Measurements from ENCODE around the gene GUCY1A1.
A peak's percentile ranks its signal among the peaks of the same experiment; 100 is the strongest.

The GUCY1A1 gene

DNA sequence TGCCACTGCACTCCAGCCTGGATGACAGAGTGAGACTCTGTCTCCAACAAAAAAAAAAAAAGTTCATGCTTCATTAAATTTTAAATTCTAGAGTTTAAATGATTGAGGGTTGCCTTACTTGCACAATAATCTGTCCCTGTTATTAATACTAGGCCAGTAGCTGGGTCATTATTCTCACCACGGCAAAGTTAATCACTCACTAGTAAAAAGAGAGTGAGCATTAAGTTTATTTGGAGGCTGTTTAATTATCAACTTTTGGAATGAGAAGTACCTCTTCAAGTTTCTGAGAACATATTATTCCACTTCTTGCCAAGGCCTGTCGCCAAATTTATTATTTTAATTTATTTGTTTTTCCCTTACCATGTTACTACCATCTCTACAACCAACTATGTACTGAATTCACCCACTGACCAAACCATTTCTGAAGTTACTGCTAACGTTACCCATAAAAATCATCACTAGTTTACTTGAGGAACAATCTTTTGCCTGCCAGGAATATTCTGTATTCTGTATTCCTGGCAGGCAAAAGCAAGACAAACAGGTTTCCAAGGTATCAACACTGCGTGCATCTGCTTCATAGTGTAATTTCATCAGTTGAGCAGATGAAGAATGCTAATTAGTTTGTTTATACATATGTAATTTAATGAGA is 26.5 kb downstream of the GUCY1A1 start:
- DNase-seq (ENCODE audit: low spot score): no peak

- DNase-seq (ENCODE audit: low spot score): no peak
These were observed 27.6 kb downstream of the GUCY1A1 start for GRCh38 chr4:155694100-155694785.

- no peak for DNase-seq (ENCODE audit: low spot score)
These were observed 29.6 kb downstream of the GUCY1A1 start for GRCh38 chr4:155696226-155696625.

GRCh38 chr4:155696726-155697125 is 30.1 kb downstream of the GUCY1A1 start:
- peak; percentile 20 for DNase-seq (ENCODE audit: low spot score)

DNA sequence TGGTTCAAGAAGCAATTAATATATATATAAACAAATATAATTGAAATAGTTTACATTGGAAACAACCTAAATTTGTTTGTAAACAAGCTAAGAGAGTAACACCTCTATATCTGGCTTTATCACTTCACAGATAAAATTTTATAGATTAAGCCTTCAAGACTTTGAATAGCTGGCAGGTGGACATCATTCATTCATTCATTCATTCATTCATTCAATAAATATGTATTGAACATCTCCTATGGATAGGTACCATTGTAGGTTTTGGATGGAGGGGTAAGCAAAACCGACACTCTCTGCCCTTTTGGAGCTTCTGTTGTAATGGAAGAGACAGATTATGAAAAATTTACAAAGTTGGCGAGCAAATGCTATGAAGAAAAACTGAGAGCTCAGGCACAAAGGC is 35.2 kb downstream of the GUCY1A1 start:
- no peak for DNase-seq (ENCODE audit: low spot score)

DNA sequence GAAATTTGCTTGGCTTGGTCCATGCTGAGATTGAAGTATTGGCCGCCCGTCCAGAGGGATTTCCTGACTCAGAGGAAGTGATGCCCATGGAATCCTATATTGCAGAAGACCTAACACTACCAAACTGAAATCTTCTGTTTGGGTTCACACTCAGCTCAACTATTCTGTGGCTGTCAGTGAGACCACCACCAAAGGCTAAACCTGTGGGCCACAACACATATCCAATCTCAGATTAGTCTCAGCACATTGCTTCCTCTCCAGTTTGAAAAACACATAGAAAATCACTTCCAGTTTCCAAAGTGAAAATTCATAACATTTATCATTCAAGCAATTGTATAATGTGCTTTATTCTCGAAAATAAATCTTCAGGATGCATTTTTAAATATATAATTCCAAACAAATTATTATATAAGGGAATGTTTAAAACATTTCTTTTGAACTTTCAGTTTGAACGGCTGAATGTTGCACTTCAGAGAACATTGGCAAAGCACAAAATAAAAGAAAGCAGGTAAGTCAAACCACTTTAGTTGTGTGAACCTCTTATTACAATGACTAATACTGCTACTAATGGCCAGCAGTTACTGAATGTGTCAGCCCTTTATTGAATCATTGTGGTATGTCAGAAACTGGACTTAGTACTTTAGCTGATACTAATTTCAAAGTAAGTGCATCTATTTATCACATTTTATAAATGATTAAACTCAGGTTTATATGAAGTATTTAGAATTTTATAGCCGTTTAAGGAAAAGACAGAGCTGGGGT is 37.0 kb downstream of the GUCY1A1 start:
- DNase-seq (ENCODE audit: low spot score): no peak

DNA sequence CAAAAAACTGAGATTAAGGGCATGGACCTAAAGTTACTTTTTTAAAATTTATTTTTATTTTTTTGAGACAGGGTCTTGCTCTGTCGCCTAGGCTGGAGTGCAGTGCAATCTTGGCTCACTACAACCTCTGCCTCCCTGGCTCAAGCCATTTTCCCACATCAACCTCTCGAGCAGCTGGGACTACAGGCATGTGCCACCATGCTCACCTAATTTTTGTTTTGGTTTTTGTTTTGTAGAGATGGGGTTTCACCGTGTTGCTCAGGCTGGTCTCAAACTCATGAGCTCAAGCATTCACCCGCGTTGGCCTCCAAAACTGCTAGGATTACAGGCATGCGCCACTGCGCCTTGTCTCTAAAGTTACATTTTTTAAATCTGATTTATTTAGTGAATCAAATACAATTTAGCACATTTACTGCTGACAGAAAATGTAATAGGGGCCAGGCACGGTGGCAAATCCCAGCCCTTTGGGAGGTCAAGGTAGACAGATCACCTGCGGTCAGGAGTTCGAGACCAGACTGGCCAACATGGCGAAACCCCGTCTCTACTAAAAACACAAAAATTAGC is 38.3 kb downstream of the GUCY1A1 start:
- no peak for DNase-seq (ENCODE audit: low spot score)

DNA sequence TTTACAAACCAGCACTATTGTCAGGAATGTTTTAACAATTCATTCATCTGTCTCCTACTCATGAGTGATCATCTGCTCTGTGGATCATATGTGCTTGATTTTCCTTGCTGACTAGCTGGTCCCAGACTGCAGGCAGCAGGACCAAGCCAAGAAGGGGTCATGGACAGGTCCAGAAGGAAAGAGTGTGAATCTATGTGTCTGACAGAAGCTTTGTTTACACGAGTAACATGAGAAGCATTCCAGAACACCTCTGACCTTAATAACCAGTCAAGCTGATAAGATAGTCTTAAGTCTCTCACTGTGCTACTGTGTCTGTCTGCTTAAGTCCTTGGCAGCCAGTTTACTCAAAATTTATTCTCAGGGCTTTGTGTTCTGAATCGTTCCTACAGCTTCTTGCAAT is 39.0 kb downstream of the GUCY1A1 start:
- DNase-seq (ENCODE audit: low spot score): no peak

DNA sequence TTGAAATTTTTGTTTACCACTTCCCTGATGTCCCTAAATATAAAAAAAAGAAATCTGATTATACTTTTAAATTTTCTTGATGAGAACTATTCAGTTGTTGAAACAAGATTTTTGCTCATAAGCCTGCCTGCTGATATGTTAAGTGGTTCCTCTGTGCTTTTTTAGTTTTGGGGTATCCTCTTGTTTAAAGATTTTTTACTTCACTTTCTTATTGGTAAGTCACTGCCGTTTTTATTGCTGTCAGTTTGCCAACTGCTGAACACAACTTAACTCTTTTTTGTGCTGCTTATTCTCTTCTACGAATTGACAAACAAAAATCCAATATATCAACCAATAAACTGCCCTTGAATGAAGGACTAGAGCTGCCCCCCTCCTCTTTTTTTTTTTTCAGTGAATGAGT is 39.5 kb downstream of the GUCY1A1 start:
- no peak for DNase-seq (ENCODE audit: low spot score)

DNA sequence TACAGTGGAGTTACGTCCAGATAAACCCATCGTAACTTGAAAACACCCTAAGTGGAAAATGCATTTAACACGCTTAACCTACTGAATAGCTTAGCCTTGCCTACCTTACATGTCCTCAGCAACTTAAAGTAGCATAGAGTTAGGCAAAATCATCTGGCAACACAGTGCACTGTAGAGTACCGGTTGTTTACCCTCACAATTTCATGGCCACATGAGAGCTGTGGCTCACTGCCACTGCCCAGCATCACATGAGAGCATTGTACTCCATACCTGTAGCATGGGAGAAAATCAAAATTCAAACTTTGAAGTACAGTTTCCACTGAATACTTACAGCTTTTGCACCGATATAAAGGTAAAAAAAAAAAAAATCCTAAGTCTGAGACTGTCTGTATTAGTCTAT is 40.6 kb downstream of the GUCY1A1 start:
- DNase-seq (ENCODE audit: low spot score): no peak

DNA sequence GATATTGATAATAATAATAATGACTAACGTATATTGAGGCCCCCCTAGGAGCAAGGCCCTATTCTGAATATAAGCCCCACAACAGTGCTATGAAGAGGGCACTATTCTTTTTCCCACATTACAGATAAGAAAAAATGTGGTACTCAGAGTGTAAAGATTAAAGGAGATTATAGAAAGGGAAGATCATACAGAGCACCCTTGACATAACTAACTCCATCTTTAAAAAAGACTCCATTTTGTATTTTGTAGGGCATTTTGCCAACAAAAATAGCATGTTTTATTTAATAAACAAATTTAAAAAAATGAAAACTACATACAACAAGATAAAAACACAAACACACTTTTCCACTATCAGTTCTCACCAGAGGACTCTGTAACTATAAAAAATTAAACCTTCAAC is 42.1 kb downstream of the GUCY1A1 start:
- no peak for DNase-seq (ENCODE audit: low spot score)

- DNase-seq (ENCODE audit: low spot score): no peak
These were observed 43.3 kb downstream of the GUCY1A1 start for GRCh38 chr4:155709918-155710317.

GRCh38 chr4:155711556-155711955 is 44.9 kb downstream of the GUCY1A1 start:
- DNase-seq (ENCODE audit: low spot score): no peak

DNA sequence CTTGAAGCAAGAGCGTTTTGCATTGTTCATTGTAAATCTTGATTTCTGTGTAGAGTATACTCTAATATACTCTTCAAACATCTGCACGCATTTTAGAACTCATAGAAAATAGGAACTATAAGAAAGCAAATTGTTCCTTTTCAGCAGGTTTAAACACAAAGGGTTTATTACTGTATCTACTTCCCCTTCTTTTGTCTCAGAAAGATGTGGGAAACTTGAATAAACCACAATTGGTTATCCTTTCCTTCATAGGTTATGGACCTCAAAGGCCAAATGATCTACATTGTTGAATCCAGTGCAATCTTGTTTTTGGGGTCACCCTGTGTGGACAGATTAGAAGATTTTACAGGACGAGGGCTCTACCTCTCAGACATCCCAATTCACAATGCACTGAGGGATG is 46.2 kb downstream of the GUCY1A1 start:
- DNase-seq (ENCODE audit: low spot score): no peak

DNA sequence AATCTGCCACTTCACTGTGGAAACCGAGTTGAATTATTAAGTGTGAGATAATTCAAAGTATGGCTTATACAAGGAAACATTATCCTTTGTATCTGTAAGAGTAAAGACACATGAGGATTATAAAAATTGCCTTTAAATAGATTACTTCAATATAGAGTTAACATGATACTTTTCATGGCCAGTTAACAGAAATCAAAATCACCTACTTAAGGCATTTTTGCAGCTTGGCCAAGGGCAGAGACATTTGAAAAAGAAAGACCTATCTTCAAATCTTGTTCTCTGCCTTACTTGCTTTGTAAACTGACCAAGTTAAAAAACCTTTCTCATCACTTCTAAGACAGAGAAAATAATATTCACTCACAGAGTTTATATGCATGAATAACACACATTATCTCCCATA is 47.3 kb downstream of the GUCY1A1 start:
- no peak for DNase-seq (ENCODE audit: low spot score)

DNA sequence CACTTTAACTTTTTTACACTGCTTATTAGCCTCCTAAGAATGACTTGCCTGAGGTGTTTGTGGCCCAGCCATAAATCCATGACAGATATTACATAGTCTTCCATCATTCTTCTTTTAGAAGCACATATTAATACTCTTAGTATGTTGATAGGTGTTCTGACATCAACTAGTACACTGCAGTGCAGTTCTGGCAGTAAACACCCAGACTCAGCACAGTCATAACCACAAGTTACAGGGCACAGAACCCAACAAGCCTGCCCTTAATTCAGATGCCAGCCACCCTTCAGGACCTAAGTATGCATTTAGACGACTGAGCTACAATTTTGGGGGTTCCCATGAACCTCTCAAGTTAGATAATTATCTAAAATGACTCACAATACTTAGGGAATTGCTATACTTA is 55.7 kb downstream of the GUCY1A1 start:
- no peak for DNase-seq (ENCODE audit: low spot score)

DNA sequence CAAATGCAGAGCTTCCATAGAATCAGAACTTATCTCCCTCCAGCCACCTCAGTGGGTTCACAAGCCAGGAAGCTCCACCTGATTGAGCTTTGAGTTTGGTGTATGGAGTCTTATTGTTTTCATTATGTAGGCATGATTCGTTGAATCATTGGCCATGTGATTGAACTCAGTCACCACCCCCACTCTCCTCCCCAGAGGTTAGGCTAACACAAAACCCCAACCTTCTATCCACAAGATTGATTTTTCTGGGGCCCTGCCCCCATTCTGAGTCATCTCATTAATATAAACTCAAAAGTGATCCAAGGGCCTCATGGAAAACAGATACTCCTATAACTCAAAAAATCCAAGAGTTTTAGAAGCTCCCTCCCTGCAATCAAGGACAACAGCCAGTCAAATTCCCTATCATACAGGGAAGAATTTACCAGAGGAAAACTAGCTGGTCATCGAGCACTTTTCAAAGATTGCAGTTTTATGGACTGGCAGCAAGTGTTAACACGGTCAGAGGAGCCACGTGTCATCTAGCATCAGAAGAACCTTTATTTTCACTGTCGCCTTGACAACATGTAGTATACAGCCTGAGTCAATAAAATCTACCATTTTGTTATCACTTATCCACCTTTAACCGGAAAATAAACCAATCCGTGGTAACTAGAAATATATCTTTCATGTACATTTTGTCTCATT is 56.3 kb downstream of the GUCY1A1 start:
- DNase-seq (ENCODE audit: low spot score): no peak

- DNase-seq (ENCODE audit: low spot score): no peak
These were observed 58.1 kb downstream of the GUCY1A1 start for GRCh38 chr4:155724731-155725130.

DNA sequence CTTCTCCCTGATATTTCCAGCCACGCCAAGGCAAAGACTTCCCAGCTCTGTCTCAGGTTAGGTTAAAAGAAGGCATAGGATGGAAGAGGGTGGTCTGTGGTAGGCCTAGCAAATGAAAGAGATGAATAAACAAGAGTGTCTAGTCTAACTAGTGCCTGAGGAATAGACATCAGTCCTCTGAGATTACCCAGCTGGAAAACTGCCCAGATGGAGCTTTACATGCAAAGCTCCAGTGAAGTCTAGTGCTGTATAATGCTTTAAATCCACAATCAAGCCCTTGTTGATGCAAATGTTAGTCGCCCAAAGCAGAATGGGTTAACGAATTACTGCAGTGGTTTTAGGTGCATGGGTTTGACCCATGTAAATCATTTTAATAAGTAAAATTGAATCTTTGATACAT is 67.4 kb downstream of the GUCY1A1 start:
- DNase-seq (ENCODE audit: low spot score): no peak

DNA sequence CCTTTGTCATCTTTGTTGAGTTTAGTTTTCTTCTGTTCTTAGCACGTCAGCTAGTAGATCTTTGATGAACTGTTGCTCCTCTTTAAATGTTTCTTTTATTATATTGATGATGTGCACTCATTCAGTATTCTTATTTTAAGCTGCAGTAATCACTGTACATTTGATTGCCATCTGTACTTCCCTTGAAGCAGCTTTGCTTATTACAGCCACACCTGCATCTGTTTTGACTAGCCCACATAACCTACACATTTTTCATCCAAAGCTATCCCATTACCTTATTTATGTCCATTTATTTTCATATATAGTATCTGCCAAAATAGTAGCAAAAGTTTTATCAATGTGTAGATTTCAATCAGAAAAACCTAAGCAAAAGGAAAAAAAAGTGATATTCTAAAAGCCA is 68.3 kb downstream of the GUCY1A1 start:
- no peak for DNase-seq (ENCODE audit: low spot score)

DNA sequence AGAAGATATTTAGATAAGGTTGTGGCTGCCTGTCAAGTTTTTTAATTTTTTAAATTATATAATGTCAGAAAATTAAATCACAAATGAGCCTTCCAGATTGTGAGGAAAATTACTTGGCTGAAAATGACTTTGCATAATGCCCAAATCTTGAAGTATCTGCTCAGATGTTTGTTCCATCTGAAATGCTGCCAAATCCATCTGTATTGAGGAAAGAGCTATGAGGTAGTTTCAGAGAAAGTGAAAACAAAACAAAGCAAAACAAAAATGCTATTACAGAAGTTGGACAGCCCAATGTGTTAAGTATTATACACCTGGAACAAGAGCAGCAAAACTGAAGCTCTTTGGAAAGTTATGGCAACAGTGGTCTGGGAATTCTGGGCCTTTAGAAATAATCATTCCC is 68.8 kb downstream of the GUCY1A1 start:
- DNase-seq (ENCODE audit: low spot score): peak; percentile 3

GRCh38 chr4:155738548-155738947 is 71.9 kb downstream of the GUCY1A1 start:
- DNase-seq (ENCODE audit: low spot score): no peak
